Liver (tissue), 3 donors: ENCODE data around the gene NDUFS4.

Source experiments
- HNF4G ChIP-seq: IDR thresholded peaks from 2 replicates; pipeline ENCODE4 v1.6.1; 2016; ENCODE audit warnings: antibody characterized with exemption
- JUND ChIP-seq, 2 donors: IDR thresholded peaks; 2 replicates each; pipeline ENCODE4 v1.6.1; 2016; ENCODE audit warnings: antibody characterized with exemption in 2 of 2
- SP1 ChIP-seq: IDR thresholded peaks from 2 replicates; pipeline ENCODE4 v1.6.1; 2018; ENCODE audit warnings: antibody characterized with exemption, mild to moderate bottlenecking
- TAF1 ChIP-seq: conservative IDR thresholded peaks from 2 replicates; pipeline ENCODE4 v1.6.1; 2016; ENCODE audit warnings: antibody characterized with exemption, mild to moderate bottlenecking
- YY1 ChIP-seq: IDR thresholded peaks from 2 replicates; pipeline ENCODE4 v1.6.1; 2016; ENCODE audit warnings: antibody characterized with exemption, mild to moderate bottlenecking
- TF ChIP-seq, protein P1 (sequence below): fragments of 150-350 bp; IDR thresholded peaks from 2 replicates; pipeline ENCODE4 v1.5.1; 2017; ENCODE audit warnings: improper control_type of control experiment, low read depth, low read length; ENCODE audit not compliant: missing input control
- TF ChIP-seq, protein P2 (sequence below): IDR thresholded peaks from 2 replicates; pipeline ENCODE4 v1.6.1; 2016; ENCODE audit warnings: antibody characterized with exemption, mild to moderate bottlenecking
- TF ChIP-seq, protein P3 (sequence below): IDR thresholded peaks from 2 replicates; pipeline ENCODE4 v1.6.1; 2016; ENCODE audit warnings: antibody characterized with exemption
- donor health status: healthy.
- donor health status: healthy.

DNA sequence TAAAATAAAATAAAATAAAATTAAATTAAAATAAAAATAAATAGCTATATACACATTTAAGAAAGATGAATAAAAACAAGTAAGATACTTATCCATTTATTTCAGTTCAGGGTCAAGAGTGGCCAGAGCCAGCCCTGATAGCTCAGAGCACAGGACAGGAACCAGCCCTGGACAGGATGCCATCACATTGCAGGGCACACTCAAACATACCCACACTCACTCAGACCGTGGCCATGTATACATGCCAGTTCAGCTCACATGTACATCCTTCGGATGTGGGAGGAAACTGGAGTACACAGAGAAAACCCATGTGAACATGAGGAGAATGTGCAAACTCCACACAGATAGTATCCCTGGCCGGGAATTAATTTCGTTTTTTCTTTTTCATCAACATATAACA lies 21.8 kb downstream of the NDUFS4 start:
- TF ChIP-seq, protein P1, sequence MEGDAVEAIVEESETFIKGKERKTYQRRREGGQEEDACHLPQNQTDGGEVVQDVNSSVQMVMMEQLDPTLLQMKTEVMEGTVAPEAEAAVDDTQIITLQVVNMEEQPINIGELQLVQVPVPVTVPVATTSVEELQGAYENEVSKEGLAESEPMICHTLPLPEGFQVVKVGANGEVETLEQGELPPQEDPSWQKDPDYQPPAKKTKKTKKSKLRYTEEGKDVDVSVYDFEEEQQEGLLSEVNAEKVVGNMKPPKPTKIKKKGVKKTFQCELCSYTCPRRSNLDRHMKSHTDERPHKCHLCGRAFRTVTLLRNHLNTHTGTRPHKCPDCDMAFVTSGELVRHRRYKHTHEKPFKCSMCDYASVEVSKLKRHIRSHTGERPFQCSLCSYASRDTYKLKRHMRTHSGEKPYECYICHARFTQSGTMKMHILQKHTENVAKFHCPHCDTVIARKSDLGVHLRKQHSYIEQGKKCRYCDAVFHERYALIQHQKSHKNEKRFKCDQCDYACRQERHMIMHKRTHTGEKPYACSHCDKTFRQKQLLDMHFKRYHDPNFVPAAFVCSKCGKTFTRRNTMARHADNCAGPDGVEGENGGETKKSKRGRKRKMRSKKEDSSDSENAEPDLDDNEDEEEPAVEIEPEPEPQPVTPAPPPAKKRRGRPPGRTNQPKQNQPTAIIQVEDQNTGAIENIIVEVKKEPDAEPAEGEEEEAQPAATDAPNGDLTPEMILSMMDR, result no peak
- TF ChIP-seq, protein P2, sequence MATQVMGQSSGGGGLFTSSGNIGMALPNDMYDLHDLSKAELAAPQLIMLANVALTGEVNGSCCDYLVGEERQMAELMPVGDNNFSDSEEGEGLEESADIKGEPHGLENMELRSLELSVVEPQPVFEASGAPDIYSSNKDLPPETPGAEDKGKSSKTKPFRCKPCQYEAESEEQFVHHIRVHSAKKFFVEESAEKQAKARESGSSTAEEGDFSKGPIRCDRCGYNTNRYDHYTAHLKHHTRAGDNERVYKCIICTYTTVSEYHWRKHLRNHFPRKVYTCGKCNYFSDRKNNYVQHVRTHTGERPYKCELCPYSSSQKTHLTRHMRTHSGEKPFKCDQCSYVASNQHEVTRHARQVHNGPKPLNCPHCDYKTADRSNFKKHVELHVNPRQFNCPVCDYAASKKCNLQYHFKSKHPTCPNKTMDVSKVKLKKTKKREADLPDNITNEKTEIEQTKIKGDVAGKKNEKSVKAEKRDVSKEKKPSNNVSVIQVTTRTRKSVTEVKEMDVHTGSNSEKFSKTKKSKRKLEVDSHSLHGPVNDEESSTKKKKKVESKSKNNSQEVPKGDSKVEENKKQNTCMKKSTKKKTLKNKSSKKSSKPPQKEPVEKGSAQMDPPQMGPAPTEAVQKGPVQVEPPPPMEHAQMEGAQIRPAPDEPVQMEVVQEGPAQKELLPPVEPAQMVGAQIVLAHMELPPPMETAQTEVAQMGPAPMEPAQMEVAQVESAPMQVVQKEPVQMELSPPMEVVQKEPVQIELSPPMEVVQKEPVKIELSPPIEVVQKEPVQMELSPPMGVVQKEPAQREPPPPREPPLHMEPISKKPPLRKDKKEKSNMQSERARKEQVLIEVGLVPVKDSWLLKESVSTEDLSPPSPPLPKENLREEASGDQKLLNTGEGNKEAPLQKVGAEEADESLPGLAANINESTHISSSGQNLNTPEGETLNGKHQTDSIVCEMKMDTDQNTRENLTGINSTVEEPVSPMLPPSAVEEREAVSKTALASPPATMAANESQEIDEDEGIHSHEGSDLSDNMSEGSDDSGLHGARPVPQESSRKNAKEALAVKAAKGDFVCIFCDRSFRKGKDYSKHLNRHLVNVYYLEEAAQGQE, result no peak
- TF ChIP-seq TAF1, result no peak
- TF ChIP-seq YY1, result no peak
- TF ChIP-seq, protein P3, sequence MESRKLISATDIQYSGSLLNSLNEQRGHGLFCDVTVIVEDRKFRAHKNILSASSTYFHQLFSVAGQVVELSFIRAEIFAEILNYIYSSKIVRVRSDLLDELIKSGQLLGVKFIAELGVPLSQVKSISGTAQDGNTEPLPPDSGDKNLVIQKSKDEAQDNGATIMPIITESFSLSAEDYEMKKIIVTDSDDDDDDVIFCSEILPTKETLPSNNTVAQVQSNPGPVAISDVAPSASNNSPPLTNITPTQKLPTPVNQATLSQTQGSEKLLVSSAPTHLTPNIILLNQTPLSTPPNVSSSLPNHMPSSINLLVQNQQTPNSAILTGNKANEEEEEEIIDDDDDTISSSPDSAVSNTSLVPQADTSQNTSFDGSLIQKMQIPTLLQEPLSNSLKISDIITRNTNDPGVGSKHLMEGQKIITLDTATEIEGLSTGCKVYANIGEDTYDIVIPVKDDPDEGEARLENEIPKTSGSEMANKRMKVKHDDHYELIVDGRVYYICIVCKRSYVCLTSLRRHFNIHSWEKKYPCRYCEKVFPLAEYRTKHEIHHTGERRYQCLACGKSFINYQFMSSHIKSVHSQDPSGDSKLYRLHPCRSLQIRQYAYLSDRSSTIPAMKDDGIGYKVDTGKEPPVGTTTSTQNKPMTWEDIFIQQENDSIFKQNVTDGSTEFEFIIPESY, result no peak
- no peak for TF ChIP-seq JUND (IDR thresholded peaks at IDR 0.05)
- no peak for TF ChIP-seq HNF4G
- no peak for TF ChIP-seq SP1
